Gastrocnemius medialis (tissue), 4 donors: ENCODE data around the gene TIGIT. TPM values are rescaled to one million over a fixed set of nuclear protein-coding genes. Genes with fewer than 3 reads are reported as not detected.

ENCODE experiments used
- ATAC-seq, 2 donors: fragments of 150-250 bp; one replicate each; pipeline ENCODE4 v1.9.1; 2016
- DNase-seq, 2 donors: peaks; one replicate each; pipeline ENCODE4 v3.0.0-alpha.2; 2019
- H3K27ac ChIP-seq, 4 donors: fragments of 200-600 bp; sonication (generic); 1 replicate in 1 of 4; 2 replicates in 3 of 4; pipeline ENCODE4 v1.5.1; 2016 to 2018; ENCODE audit warnings: mild to moderate bottlenecking in 2 of 4, moderate library complexity in 1 of 4
- H3K27me3 ChIP-seq, 3 donors: fragments of 200-600 bp; sonication (generic) in 2 of 3; 1 replicate in 1 of 3; 2 replicates in 2 of 3; pipeline versions ENCODE4 v1.5.1 to v1.6.0; 2016 to 2019; ENCODE audit warnings: mild to moderate bottlenecking in 1 of 3, moderate library complexity in 1 of 3
- H3K36me3 ChIP-seq, 2 donors: fragments of 200-600 bp; sonication (generic) in 1 of 2; one replicate each; pipeline ENCODE4 v1.5.1; 2017 to 2018
- H3K4me1 ChIP-seq, 2 donors: fragments of 200-600 bp; sonication (generic) in 1 of 2; one replicate each; pipeline ENCODE4 v1.5.1; 2016 to 2017; ENCODE audit warnings: mild to moderate bottlenecking in 2 of 2
- H3K4me3 ChIP-seq, 4 donors: fragments of 200-600 bp; sonication (generic) in 3 of 4; 1 replicate in 1 of 4; 2 replicates in 3 of 4; pipeline ENCODE4 v1.5.1; 2016 to 2019; ENCODE audit warnings: mild to moderate bottlenecking in 2 of 4
- H3K9me3 ChIP-seq, 3 donors: fragments of 200-600 bp; sonication (generic) in 2 of 3; 1 replicate in 1 of 3; 2 replicates in 2 of 3; pipeline ENCODE4 v1.5.1; 2016 to 2019
- POLR2A ChIP-seq, 2 donors: fragments of 450-650 bp; IDR thresholded peaks; one replicate each; pipeline ENCODE4 v1.6.1; 2017; ENCODE audit warnings: antibody characterized with exemption in 2 of 2, mild to moderate bottlenecking in 2 of 2, moderate library complexity in 2 of 2
- in situ Hi-C, 4 donors: fragments of 200-750 bp; cut with MboI; loops; one replicate each; pipeline versions ENCODE4 v1.15.0 to v1.8.0; 2017; ENCODE audit warnings: low sequenced_read_pairs in 4 of 4
- intact Hi-C: fragments of 100-400 bp; cut with DNase I; formaldehyde crosslinking; loops from one replicate; pipeline ENCODE4 v1.15.1; 2023; ENCODE audit warnings: low total_unique reads
- total RNA-seq, 4 donors: library from RNA; depleted of rRNA; stranded (reverse); fragments of >200 nt; gene quantifications; one replicate each; pipeline versions ENCODE4 v1.1.0 to v1.2.3, GENCODE V29; 2016
- TF ChIP-seq, protein P1 (sequence below), 5 experiments: fragments of 450-650 bp in 3 of 5; fragments of 200-600 bp in 2 of 5; sonication (generic) in 2 of 5; IDR thresholded peaks in 4 of 5; conservative IDR thresholded peaks in 1 of 5; 1 replicate in 4 of 5; 2 replicates in 1 of 5; pipeline ENCODE4 v1.5.1; 2016 to 2019; ENCODE audit warnings: antibody characterized with exemption in 5 of 5, mild to moderate bottlenecking in 3 of 5, moderate library complexity in 3 of 5

TIGIT gene
- total RNA-seq, 4 donors from 2014 or later, result not detected

DNA sequence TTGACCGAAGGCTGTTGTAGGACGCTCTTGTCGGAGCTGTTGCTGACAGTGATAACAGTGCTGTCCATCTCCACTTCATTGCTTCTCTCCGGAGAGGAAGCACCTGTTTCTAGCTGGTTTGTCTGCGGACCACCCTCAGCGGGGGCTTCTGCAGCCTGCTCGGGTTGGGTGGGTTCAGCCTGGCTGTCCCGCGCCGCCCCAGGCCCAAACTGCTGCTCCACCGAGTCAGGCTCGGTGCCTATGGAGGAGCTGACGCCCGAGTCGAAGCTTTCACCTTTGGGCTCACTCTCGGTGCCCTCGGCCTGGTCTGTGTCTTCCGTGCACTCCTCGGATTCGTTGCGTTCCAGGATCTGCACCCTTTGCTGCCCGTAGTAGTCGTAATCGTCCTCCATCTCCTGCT, 56.9 kb downstream of the TIGIT start:
- no peaks in the 10 kb centered on the region for H3K27me3 ChIP-seq
- no peak for TF ChIP-seq POLR2A (IDR thresholded peaks at IDR 0.05)
- TF ChIP-seq, protein P1, sequence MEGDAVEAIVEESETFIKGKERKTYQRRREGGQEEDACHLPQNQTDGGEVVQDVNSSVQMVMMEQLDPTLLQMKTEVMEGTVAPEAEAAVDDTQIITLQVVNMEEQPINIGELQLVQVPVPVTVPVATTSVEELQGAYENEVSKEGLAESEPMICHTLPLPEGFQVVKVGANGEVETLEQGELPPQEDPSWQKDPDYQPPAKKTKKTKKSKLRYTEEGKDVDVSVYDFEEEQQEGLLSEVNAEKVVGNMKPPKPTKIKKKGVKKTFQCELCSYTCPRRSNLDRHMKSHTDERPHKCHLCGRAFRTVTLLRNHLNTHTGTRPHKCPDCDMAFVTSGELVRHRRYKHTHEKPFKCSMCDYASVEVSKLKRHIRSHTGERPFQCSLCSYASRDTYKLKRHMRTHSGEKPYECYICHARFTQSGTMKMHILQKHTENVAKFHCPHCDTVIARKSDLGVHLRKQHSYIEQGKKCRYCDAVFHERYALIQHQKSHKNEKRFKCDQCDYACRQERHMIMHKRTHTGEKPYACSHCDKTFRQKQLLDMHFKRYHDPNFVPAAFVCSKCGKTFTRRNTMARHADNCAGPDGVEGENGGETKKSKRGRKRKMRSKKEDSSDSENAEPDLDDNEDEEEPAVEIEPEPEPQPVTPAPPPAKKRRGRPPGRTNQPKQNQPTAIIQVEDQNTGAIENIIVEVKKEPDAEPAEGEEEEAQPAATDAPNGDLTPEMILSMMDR (IDR thresholded peaks at IDR 0.05 in 4 of 5, conservative IDR thresholded peaks at IDR 0.05 in 1 of 5), result no peak
- peaks cover 0 to 25% of the 10 kb centered on the region in 2 donors for H3K36me3 ChIP-seq
- H3K4me1 ChIP-seq, result peaks cover 0 to 3% of the 10 kb centered on the region in 2 donors
- intact Hi-C loops (no loop called here), in situ Hi-C loops (loop anchor here in 1 of 4 donors (25.0 kb wide), 1 partner anchor 812 kb away; no protein-coding TSS in a partner anchor)
- H3K9me3 ChIP-seq, result no peaks in the 10 kb centered on the region
- no peak overlapping the region for H3K27ac ChIP-seq
- no peak overlapping the region for H3K4me3 ChIP-seq
- no peak for DNase-seq
- ATAC-seq, result no peak

DNA sequence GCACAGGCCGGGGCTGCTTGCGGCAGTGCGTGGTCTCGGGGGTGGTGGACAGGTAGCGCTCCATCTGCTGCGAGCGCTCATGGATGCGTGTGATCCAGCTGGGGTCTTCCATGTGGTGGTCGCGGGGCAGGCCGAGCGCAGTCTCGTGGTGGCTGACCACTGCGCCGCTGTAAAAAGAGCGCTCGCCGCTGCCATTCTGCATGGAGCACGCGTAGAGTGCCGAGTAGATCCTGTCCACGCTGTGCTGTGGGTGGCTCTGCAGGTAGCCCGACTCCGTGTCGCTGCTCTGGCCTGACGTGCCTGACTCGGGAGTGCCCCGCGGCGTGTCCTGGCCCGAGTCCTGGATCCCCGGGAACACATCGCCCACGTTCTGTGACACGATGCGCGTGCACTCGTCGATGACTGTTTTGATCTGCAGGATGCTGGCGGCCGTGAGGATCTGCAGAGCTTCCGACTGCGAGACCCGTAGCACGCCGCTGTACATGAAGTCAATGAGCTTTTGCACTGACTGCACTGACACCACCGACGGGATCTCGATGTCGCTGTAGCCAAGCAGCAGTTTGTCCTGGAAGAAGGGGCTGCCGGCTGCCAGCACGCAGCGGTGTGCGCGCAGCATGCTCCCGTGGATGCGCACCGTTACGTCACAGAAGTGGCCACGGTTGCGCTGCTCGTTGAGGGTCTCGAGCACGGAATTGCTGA, 57.4 kb downstream of the TIGIT start:
- DNase-seq (no peak), ATAC-seq (no peak)
- in situ Hi-C loops, result loop anchor here in 1 of 4 donors (25.0 kb wide), 1 partner anchor 811 kb away; no protein-coding TSS in a partner anchor
- Histone ChIP-seq H3K27ac (no peak overlapping the region), H3K27me3 (no peaks in the 10 kb centered on the region), H3K9me3 (no peaks in the 10 kb centered on the region), H3K4me1 (peaks cover 0 to 5% of the 10 kb centered on the region in 2 donors), H3K36me3 (peaks cover 0 to 25% of the 10 kb centered on the region in 2 donors), H3K4me3 (no peak overlapping the region)
- intact Hi-C loops, result no loop called here
- TF ChIP-seq POLR2A (IDR thresholded peaks at IDR 0.05), result no peak
- TF ChIP-seq, protein P1 (IDR thresholded peaks at IDR 0.05 in 4 of 5, conservative IDR thresholded peaks at IDR 0.05 in 1 of 5), result no peak

- intact Hi-C loops (no loop called here), in situ Hi-C loops (loop anchor here in 1 of 4 donors (25.0 kb wide), 1 partner anchor 811 kb away; no protein-coding TSS in a partner anchor)
- Histone ChIP-seq H3K27ac (no peak overlapping the region), H3K4me3 (no peak overlapping the region), H3K4me1 (peaks cover 0 to 10% of the 10 kb centered on the region in 2 donors), H3K9me3 (no peaks in the 10 kb centered on the region), H3K27me3 (no peaks in the 10 kb centered on the region), H3K36me3 (peaks cover 0 to 25% of the 10 kb centered on the region in 2 donors)
- no peak for ATAC-seq
- DNase-seq, result no peak
- TF ChIP-seq POLR2A (IDR thresholded peaks at IDR 0.05), result no peak
Observed at GRCh38 chr3:114351822-114352145, 58.0 kb downstream of the TIGIT start.

GRCh38 chr3:114355653-114356052, 61.8 kb downstream of the TIGIT start:
- no peak overlapping the region for H3K4me3 ChIP-seq
- no peaks in the 10 kb centered on the region for H3K27me3 ChIP-seq
- TF ChIP-seq POLR2A (IDR thresholded peaks at IDR 0.05), result no peak
- TF ChIP-seq, protein P1 (IDR thresholded peaks at IDR 0.05 in 4 of 5, conservative IDR thresholded peaks at IDR 0.05 in 1 of 5), result no peak
- in situ Hi-C loops, result loop anchor here in 1 of 4 donors (25.0 kb wide), 1 partner anchor 807 kb away; no protein-coding TSS in a partner anchor
- no peak for ATAC-seq
- intact Hi-C loops, result no loop called here
- no peak overlapping the region for H3K27ac ChIP-seq
- peaks cover 5 to 21% of the 10 kb centered on the region in 2 donors for H3K4me1 ChIP-seq
- H3K36me3 ChIP-seq, result peaks cover 0 to 13% of the 10 kb centered on the region in 2 donors
- no peaks in the 10 kb centered on the region for H3K9me3 ChIP-seq
- no peak for DNase-seq

GRCh38 chr3:114356066-114356465, 62.2 kb downstream of the TIGIT start:
- TF ChIP-seq POLR2A (IDR thresholded peaks at IDR 0.05), result no peak
- peak overlapping the region in 1 of 4 donors; percentile 11 for H3K27ac ChIP-seq
- no peaks in the 10 kb centered on the region for H3K9me3 ChIP-seq
- H3K4me1 ChIP-seq, result peaks cover 5 to 21% of the 10 kb centered on the region in 2 donors
- H3K36me3 ChIP-seq, result peaks cover 0 to 9% of the 10 kb centered on the region in 2 donors
- no peak for DNase-seq
- no peaks in the 10 kb centered on the region for H3K27me3 ChIP-seq
- no peak overlapping the region for H3K4me3 ChIP-seq
- intact Hi-C loops (no loop called here), in situ Hi-C loops (loop anchor here in 1 of 4 donors (25.0 kb wide), 1 partner anchor 806 kb away; no protein-coding TSS in a partner anchor)
- ATAC-seq, result no peak
